Measurements from ENCODE around the gene VAV3. TPM values are rescaled to one million over a fixed set of nuclear protein-coding genes. Genes with fewer than 3 reads are reported as not detected.

The VAV3 gene
- total and polyA plus RNA-seq, 2 of the 8 experiments (the other 6 are each of a cell fraction or from before 2014, with no cell fraction given): 2.9 to 7.9 TPM

DNA sequence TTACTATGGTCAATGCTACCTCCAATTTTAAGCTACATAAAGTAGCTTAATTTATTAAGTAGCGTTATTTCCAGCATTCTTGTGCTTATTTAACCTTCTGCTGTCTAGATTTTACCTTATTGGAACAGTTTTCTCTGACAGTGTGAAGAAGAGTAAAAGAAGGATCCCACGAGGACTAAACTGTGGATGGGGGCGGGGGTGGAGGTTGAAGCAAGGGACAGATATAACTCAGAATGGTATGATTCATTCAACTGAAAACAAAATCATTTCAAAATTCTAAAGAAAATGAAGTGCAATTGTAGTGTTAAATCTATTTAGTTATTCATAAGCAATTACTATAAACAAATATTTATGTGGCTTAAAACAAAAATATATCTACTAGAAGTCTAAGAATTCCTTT, 11.5 kb upstream of the VAV3 start (continued):
- no peak for TF ChIP-seq CHD7 (IDR thresholded peaks at IDR 0.05; ENCODE audit: insufficient replicate concordance, low read length)
- no peak for TF ChIP-seq ATF3 (IDR thresholded peaks at IDR 0.05; ENCODE audit: insufficient read depth, low read depth, low read length)
- TF ChIP-seq SP4 (IDR thresholded peaks at IDR 0.05; ENCODE audit: low read length): no peak
- no peak for TF ChIP-seq HDAC2 (IDR thresholded peaks at IDR 0.05; ENCODE audit: borderline replicate concordance in 1 of 2, low read depth in 2 of 2, low read length in 2 of 2)
- no peak for TF ChIP-seq KDM4A (IDR thresholded peaks at IDR 0.05; ENCODE audit: low read depth, low read length, severe bottlenecking)
- no peak for TF ChIP-seq GTF2F1 (IDR thresholded peaks at IDR 0.05; ENCODE audit: borderline replicate concordance, low read depth, low read length)
